Endothelial cell of umbilical vein (primary cell): ENCODE results near the gene ADPRH.

Source experiments
- EZH2 ChIP-seq: IDR thresholded peaks from 2 replicates; pipeline ENCODE4 v1.6.1; 2012; ENCODE audit warnings: borderline replicate concordance, low read depth, mild to moderate bottlenecking, moderate library complexity, low read length, inconsistent platforms; ENCODE audit not compliant: severe bottlenecking
- FOS ChIP-seq: IDR thresholded peaks from 2 replicates; pipeline ENCODE4 v1.6.1; 2011; ENCODE audit warnings: mild to moderate bottlenecking, low read length, moderate library complexity, borderline replicate concordance; ENCODE audit not compliant: insufficient read depth
- TF ChIP-seq, protein P1 (sequence below), 2 donors: IDR thresholded peaks; 1 replicate in 1 of 2; 2 replicates in 1 of 2; pipeline ENCODE4 v1.5.1; 2011; ENCODE audit warnings: low read length in 2 of 2, mild to moderate bottlenecking in 2 of 2, moderate library complexity in 2 of 2, control low read depth in 1 of 2, inconsistent platforms in 1 of 2, low read depth in 1 of 2; ENCODE audit not compliant: insufficient read depth in 1 of 2; ENCODE audit errors: extremely low read depth in 1 of 2

DNA sequence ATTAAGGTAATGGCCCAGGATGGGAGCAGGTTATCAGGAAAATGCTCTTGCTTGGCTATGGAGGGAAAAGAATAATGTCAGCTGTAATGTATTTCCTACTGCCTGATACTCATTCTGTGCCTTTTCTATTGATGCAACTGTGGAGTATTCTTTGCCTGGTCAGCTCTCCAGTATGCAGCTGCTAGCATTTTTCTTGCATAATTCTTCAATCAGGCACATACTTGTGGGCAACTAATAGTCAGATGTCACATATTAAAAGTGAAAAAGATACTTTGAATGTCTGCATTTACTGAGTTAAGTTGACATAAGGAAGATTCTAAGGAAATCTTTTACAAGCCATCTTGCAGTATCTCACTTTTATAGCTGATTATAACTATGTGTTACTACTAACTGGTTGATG is 49.4 kb upstream of the ADPRH start:
- TF ChIP-seq EZH2 (no peak), FOS (no peak)
- TF ChIP-seq, protein P1, sequence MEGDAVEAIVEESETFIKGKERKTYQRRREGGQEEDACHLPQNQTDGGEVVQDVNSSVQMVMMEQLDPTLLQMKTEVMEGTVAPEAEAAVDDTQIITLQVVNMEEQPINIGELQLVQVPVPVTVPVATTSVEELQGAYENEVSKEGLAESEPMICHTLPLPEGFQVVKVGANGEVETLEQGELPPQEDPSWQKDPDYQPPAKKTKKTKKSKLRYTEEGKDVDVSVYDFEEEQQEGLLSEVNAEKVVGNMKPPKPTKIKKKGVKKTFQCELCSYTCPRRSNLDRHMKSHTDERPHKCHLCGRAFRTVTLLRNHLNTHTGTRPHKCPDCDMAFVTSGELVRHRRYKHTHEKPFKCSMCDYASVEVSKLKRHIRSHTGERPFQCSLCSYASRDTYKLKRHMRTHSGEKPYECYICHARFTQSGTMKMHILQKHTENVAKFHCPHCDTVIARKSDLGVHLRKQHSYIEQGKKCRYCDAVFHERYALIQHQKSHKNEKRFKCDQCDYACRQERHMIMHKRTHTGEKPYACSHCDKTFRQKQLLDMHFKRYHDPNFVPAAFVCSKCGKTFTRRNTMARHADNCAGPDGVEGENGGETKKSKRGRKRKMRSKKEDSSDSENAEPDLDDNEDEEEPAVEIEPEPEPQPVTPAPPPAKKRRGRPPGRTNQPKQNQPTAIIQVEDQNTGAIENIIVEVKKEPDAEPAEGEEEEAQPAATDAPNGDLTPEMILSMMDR (IDR thresholded peaks at IDR 0.05; ENCODE audit: extremely low read depth in 1 of 2, insufficient read depth in 1 of 2, low read depth in 1 of 2, low read length in 2 of 2) = no peak
